Activated CD4-positive, alpha-beta T cell treated with anti-CD3 and anti-CD28 coated beads, Interleukin-2, amount 50 U/mL, for 4 hours (primary cell): ENCODE results near the gene NR1I2.

ENCODE experiments used
- DNase-seq, 2 experiments: peaks; one replicate each; pipeline ENCODE4 v3.0.0-alpha.2; 2020

NR1I2 gene

DNA sequence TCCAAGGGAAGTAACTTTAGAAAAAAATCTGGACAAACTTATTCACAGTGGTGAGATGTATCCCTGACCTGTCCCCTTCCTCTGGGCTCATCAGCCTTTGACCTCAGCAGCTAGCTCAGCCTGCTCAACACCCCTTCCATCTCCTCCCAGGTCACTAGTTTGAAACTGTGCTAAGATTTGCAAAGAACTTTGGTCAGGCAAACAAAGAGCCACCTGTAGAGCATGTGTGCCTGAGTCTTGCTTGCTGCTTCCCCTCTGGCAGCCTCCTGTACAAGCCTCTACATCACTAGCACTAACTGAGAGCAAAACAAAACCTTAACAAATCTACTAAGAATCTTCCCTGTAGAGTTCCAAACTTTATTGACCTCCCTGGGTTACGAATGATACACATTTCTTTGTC, 43.9 kb downstream of the NR1I2 start:
- no peak for DNase-seq

DNA sequence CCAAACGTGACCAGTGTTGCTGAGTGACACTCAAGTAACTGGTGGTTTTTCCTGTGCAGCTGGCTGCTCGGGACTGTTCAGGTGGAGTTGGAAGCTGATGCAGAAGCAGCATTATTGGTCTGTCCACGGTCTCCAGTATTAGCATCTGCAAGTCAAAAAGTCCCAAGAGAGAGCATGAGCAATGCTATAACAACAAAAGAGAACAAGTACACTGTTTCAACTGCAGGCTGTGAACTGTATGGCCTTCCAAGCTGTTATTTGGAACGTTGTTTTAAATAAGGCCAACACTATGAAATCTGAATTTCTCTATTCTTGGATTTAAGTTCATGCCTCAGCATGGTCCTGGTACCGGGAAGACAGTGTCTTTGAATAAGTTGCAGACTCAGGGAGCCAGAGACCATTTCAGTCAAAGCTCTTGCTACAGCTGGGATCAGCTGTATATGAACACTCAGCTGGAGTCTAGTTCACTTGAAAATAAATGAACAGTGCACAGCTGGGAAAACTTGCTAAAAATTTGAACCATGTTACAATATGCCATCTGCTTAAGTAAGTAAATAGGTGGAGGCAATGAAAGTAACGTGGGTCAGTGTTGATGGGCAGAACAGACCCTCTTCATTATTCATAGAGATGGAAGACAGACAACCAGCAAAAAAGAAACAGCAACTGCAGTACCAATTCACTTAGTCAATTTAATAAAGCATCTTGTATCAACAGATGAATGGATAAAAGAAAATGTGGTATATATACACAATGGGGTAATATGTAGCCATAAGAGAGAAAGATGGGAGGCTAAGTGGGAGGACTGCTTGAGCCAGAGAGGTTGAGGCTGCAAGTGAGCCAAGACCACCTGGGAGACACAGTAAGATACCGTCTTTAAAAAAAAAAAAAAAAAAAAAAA, 45.1 kb downstream of the NR1I2 start:
- no peak for DNase-seq

DNA sequence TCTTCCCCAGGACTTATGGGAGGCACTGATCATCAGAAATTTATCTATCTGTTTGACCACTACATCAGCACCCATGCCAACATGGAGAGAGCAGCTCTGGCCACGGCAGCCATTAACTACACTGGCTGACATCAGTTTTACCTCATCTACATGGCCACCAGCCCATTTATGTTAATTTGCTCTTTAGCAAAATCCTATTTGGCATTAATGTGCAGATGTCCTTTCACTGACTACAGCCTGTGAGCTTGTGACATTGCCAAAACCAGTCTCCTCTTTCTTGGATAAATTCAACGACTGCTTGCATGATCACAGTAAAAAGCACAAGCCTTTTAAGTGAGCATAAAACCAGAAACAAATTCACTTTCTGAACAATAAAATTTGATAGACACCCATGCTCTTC, 47.5 kb downstream of the NR1I2 start:
- DNase-seq = no peak

DNA sequence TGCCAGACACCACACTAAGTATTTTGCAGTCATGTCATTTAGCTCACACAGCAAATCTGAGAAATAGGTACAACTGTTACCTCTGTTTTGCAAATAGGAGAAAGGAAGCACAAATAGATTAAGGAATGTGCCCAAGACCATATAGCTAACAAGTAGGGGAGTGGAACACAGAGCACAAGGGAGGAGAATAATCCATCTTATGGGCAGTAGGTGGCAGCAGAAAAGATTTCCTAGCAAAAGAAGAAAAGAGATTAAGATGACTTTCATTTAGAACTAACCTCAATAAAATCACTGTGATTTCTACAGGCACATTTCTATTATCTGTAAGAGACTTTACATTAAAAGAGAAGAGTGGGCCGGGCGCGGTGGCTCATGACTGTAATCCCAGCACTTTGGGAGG, 49.1 kb downstream of the NR1I2 start:
- DNase-seq = no peak

DNA sequence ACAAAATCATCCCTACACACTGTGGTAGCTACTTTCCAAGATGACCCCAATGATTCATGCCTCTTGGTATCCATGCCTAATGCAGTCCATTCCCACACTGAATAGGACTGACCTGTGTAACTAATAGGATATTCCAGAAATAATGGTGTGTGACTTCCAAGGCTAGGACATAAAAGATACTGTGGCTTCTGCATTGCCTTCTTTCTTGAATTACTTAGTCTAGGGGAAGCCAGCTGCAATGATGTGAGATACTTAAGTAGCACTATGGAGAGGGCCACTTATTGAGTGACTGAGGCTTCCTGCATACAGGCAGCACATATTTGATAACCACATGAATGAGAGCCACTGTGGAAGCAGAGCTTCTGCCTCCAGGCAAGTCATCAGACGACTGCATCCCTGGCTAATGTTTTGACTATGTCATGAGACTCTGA, 50.1 kb downstream of the NR1I2 start:
- no peak for DNase-seq

DNA sequence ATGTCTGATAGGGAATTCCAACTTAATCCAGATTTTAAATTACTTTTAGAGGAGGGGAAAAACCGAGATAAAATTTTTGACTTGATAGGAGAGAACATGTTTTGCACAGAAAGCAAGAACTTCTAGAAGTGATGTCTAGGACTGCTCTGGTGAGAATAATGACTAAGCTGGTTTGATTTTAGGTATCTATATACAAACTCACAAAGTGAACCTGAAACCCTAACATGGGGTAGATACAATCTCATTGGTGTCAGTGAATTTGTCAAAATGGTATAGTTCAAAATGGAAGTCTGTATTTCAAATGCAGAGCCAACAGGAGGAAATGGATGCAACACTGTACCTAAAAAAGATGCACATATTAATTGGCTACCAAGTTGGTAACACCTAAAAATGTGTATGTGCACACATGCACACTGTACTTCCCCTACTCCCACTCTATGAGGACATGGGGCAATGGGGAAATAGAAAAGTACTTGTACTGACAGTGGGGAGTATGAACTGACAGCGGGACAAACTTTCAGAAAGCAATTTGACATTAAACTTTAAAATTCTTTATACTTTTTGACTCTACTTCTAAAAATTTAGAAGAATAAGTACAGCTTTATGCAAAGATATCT, 53.0 kb downstream of the NR1I2 start:
- no peak for DNase-seq

DNA sequence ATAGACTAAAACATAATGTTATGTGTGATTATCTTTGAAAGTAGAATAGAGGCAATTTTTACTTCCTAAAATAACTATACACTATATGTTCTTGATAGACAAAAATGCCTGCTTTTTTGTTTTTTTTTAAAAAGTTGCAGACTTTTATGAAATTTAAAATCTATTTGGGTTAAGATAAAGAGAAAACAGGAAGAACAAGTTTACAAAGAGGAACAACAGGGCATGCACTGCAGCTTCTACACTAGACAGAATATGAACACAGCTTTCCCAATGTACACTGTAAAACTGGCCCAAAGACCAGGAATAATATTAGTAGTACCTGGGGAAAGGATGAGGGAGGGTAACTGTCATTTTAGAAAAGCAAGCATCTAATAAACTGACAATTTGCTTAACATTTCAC, 53.7 kb downstream of the NR1I2 start:
- DNase-seq = no peak

DNA sequence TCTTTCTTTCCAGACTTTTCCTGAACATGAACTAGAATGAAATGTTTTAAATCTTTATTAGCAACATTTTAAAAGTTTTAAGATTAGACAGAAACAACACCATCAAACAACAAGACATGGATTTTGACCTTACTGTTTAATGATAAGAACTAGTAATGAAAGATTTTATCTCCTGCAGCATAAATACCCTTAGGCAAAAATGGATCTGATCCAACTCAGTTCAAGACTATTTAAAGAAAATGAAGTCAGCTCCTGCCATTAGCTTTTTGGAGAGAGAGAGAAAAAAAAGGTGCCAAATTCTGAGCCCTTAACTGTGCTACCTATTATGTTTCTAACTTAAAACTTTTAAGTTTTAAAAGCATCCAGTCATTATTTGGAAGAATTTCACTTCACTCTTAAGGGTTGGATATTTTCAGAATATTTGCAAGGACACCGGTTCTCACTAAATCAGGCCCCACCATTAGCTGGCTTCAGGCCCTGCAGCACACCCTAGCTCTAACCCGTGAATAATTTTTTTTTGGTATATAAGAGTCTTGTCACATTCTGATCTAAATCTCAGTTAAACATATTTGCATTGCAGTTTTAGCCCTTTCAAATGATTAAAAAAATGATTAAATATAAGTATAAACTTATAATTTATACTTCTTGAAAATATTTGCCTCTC, 60.0 kb downstream of the NR1I2 start:
- no peak for DNase-seq

DNA sequence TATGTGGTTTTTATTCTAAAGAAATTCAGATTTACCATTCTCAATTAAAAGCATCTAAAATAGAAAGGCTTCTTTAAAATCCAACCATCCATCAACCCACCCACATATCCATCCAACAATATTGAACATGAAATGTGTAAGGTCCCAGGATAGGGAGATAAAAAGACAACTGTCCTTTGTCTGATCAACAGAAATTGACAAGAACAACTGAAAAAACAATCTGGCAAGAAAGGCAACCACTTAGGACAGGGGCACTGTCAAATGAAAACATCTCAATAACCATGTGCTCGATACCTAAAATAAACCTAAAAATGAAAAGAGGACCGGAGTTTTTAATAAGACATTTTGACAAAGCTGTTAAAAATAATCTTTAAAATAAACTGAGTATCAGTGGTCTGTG, 67.2 kb downstream of the NR1I2 start:
- DNase-seq = no peak

DNA sequence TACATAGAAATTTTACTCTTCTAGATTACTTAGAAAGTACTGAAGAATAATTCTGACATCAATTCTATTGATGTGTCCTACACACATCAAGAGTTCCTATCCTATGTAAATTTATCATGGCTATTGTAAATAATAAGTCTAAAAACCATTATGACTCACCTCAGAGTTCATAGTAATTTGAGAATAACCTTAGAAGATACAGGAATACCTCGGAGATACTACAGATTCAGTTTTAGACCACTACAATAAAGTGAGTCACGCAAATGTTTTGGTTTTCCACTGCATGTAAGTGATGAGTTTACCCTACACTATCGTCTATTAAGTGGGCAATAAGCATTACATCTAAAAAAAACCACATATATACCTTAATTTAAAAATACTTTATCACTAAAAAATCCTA, 74.8 kb downstream of the NR1I2 start:
- DNase-seq = no peak

DNA sequence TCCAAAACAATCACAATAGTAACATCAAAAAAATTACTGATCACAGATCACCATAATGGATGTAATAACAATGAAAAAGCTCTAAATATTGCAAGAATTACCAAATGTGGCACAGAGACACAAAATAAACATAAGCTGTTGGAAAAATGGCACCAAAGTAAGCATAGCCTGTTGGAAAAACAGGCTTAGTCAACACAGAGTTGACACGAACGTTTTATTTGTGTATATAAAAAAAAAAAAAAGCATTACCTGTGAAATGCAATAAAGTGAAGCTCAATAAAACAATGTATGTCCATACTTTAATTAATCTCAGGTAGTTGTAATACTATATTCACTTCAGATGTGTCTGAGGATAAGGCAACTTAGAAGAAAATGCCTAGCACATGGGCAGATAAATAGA, 77.1 kb downstream of the NR1I2 start:
- no peak for DNase-seq

DNA sequence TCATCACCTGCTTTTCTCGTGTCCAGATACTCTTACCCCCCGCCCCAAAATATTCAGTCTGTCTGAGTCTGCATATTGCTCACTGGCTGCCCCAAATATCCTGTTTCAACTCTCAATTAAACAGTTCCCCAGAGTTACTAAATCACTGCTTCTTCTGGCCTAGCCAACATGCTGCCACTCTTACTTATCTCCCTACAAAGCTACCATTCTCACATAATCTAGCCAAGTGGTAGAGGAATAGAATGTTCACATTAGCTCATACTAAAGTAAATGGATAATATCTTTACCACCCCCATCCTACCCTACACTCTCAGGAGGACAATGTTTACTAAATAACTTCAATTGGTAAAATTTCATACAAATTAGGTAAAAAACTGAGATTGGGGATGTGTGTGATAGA, 77.8 kb downstream of the NR1I2 start:
- no peak for DNase-seq

DNA sequence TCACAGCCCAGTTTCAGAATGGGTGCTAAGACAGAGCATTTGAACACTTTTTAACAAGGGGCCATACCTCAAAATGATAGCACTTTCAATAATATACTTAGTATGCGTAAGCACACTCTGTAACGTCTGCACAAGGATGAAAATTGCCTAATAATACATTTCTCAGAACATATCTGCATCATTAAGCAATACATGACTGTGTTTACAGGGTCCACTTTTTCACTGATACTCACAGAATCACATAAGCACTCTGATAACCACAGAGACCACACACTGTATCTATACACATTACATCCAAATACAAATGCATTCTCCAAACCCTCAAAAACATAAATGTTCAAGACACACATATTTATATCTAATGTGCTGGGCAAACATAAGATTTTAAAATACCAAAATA, 79.8 kb downstream of the NR1I2 start:
- DNase-seq = no peak

DNA sequence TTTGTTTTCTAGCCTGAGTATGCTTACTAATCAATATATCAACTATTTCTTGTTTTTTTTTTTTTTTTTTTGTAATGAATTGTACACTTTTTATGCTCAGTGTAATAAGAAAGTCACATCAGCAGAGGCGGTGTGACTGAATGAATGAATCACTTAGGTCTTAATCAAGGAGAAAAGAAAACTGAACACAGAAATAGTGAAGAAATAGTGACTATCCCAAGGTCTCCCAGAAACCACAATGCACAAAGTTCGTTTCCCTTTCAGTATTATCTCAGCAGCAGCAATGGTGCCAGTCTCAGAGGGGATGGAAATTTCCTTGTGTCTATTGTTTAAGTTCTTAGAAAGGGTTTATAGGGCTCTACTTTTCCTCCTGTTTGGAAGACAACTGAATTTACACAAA, 80.7 kb downstream of the NR1I2 start:
- no peak for DNase-seq

DNA sequence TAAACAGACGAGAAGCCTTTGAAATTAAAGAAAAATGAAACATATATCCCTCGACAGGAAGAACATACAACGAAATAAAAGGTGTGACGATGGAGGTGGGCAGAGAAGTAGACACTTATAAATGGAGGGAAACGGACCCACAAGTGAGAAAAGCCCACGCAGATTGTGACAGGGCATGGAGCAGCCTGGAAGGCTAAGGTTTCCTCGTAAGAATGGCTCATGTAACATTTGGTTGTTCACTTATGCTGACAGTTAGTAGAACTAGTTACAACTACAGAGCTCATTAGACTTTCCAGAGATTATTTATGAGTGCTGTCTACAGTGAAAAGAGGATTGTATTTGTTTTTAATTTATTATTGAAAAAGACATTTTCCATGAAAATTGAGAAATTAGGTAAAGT, 82.6 kb downstream of the NR1I2 start:
- DNase-seq = no peak
